Stimulated activated CD4-positive, alpha-beta T cell treated with anti-CD3 and anti-CD28 coated beads, Interleukin-1b, Interleukin-23, amount 100 ng/mL, for 48 hours (primary cell): Measurements from ENCODE around the gene L1TD1.
"Not testable (repeated sequence)": the region's sequence is repeated elsewhere in the genome, so short reads cannot be mapped to it uniquely, and the experiment has no call there.

Experiments used
- DNase-seq: peaks from one replicate; pipeline ENCODE4 v3.0.0-alpha.2; 2020

The L1TD1 gene

GRCh38 chr1:62239652-62240403 lies 45.2 kb downstream of the L1TD1 start:
- DNase-seq: not testable (repeated sequence)

- no peak for DNase-seq
Measured at GRCh38 chr1:62240651-62241370, 46.2 kb downstream of the L1TD1 start.

- no peak for DNase-seq
Measured at GRCh38 chr1:62241371-62242131, 46.9 kb downstream of the L1TD1 start.

GRCh38 chr1:62244380-62244779 lies 49.7 kb downstream of the L1TD1 start:
- DNase-seq: not testable (repeated sequence)

GRCh38 chr1:62245201-62245600 lies 50.6 kb downstream of the L1TD1 start:
- DNase-seq: no peak

- DNase-seq: no peak
Measured at GRCh38 chr1:62247391-62248168, 52.9 kb downstream of the L1TD1 start.

GRCh38 chr1:62250126-62250726 lies 55.6 kb downstream of the L1TD1 start:
- no peak for DNase-seq

- no peak for DNase-seq
Measured at GRCh38 chr1:62259551-62259950, 64.9 kb downstream of the L1TD1 start.

- no peak for DNase-seq
Measured at GRCh38 chr1:62260688-62261087, 66.0 kb downstream of the L1TD1 start.
